Stimulated activated CD4-positive, alpha-beta T cell treated with anti-CD3 and anti-CD28 coated beads, Interleukin-12 subunit alpha, Interleukin-12 subunit beta, amount 100 ng/mL, for 4 hours (primary cell): Measurements from ENCODE around the gene PKNOX2.

Source experiments
- DNase-seq: peaks from one replicate; pipeline ENCODE4 v3.0.0-alpha.2; 2020

Gene PKNOX2, protein sequence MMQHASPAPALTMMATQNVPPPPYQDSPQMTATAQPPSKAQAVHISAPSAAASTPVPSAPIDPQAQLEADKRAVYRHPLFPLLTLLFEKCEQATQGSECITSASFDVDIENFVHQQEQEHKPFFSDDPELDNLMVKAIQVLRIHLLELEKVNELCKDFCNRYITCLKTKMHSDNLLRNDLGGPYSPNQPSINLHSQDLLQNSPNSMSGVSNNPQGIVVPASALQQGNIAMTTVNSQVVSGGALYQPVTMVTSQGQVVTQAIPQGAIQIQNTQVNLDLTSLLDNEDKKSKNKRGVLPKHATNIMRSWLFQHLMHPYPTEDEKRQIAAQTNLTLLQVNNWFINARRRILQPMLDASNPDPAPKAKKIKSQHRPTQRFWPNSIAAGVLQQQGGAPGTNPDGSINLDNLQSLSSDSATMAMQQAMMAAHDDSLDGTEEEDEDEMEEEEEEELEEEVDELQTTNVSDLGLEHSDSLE

DNA sequence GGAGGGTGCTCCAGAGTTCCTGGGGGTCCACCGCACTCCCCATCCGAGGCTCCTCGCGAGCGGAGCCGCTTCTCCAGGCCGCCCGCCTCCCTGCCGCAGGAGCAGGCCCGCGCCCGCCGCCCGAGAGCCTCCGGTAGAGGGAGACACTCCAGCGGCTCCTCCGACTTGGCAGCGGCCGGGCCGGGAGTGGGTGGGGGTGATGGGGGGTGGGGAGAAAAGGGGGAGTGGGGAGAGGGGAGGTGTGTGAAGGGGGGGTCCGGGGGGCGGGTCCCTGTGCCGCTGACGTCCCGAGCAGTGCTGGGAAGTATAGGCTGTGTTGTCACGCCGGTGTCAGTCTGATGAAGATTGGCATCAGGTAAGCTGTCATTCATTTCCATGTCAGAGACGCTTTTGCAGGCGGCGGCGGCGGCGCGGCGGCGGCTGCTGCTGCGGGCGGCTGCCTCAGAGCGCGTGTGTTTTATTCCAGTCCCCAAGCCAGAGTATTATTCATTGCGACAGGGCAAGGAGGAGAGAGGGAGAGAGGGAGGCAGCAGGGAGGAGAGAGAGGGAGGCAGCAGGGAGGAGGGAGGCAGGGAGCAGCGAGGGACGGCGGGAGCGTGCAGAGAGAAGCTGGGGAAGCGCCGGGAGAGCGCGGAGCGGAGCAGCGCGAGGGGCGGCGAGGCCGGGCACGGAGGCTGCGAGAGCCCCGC, at the start of gene PKNOX2:
Gene PKNOX2, plus strand, starts transcription at position 330 of the 689 bp plus-strand sequence. CDS start 186,555 bp downstream, outside the sequence.
- peak; percentile 78 for DNase-seq

DNA sequence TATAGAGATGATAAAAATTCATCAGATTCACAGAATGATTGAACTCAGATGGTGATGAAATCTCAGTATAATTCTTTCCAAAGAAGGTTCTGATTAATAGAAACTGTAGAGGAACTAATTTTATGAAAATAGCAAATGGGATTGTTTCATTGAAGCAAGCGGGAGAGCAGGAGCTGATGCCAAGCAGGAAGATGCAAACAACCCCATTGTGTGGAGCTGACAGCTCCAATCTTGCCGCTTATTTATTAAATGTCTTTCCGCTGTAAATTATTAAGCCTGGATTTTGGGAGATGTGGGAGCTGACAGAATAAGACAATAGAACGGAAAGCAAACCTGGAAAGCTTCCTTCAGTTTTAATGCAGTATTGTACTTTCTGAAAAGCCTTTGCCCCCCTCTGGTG, 47.1 kb upstream of the PKNOX2 start:
- no peak for DNase-seq

GRCh38 chr11:125123194-125123946, 41.2 kb upstream of the PKNOX2 start:
- no peak for DNase-seq

DNA sequence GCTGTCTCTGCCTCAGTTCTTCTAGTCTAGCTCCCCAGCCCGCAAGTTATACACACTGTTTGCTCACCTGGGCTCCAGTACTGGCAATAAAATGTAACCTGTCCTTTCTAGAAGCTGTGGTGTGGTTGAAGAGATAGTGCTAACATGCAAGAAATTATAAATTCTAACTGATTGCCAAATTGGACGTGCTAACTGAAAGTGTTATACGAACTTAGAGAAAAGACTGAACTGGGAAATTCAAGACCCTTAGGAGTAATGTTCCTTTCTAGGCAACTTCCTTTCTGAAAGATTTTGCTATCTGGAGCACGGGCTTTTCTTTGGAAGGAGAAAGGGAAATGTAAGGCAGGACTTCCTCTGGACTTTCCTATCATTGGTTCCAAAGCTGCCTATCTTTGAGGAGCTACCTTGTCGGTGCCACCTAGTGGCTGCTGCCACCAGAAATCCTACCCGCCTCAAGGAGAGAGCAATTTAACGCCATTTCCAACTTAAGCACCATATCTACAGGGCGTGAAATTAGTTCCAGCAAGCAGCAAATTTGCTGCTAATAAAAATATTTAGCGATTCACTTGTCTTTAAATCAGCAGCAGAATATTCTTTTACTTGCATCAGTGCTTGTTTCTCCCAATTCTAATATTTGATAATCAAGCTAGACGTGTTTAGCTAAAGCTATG, 40.5 kb upstream of the PKNOX2 start:
- DNase-seq, result peak; percentile 10

DNA sequence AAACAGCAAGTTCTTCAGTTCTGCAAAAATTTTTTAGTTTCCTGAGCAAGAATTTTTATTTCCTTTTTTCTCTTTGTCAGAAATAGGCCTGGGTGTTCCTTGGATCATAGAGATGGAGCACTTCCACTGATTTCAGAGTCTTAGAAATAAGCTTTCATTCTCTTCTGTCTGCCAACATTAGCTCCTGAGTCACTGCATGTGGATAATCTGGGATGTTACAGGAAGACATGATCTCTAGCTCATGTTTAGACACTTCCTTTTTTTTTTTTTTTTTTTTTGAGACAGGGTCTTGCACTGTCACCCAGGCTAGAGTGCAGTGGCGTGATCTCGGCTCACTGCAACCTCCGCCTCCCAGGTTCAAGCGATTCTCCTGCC, 39.9 kb upstream of the PKNOX2 start:
- no peak for DNase-seq

DNA sequence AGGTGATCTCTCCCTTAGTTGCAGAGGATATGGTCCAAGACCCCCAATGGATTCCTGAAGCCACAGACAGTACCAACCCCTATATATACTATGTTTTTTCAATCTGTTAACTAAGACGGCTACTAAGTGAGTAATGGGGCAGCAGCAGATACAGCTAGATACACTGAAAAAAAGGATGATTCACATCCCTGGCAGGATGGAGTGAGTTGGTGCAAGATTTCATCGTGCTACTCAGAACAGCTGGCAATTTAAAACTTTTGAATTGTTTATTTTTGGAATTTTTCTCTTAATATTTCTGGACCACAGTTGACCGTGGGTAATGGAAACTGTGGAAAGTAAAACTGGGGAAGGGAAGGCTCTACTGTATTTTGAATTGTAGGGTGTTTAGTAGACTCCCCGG, 36.1 kb upstream of the PKNOX2 start:
- DNase-seq, result no peak

GRCh38 chr11:125129316-125129993, 35.1 kb upstream of the PKNOX2 start:
- DNase-seq, result no peak

DNA sequence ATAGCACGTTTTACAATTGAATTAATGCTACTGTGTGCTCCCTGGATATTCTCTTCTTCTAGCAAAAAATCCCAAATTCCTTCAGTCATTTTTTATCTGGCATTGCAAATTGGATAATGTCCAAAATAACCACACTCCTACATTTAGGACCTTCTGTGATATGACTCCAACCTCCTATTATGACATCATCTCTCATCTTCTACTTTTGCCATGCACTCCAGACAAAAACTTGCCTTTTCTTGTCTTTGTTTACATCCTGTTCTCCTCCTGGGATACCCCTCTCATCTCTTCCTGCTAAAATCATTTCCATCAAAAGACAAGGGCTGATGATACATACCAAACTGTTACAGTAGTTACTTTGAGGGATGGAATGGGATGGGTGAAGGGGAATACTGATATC, 32.5 kb upstream of the PKNOX2 start:
- DNase-seq, result no peak

- no peak for DNase-seq
Measured at GRCh38 chr11:125132596-125132995, 32.0 kb upstream of the PKNOX2 start.

- DNase-seq, result no peak
Measured at GRCh38 chr11:125136001-125136400, 28.6 kb upstream of the PKNOX2 start.

DNA sequence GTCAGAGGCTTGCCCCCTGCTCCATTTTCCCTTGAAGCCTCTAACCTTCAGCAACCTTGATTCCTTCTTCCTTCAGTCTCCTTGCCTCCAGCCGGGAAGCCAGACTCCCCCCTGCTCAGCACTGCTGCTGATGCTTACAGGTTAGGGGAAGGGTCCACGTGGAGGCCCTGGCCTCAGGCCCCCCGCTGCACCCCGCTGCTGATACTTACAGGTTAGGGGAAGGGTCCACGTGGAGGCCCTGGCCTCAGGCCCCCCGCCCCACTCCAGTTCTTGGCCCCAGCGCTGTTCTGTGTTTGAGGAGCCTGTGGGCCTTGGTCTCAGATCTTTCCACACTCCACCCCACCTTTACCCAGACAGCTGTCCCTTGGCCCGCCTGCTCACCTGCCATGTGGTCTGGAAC, 25.6 kb upstream of the PKNOX2 start:
- no peak for DNase-seq

DNA sequence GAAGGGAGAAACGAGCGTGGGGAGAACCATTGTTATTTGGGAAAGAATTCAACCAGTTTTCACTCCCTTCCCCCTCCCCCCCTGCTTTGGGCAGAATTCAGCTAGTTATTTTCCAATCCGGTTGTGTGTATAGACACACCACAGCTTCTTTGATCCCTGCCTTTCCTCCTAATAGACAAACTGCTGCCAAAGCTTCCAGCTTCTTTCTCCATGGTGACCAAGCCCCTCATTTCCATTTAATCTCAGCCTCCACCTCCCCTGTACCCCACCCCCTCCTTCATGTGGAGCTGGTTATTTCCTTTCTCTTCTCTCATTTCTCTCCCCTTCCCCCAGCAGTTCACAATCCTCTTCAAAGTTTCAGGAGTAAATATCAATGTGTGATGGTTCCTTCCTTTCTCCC, 24.8 kb upstream of the PKNOX2 start:
- DNase-seq, result no peak

DNA sequence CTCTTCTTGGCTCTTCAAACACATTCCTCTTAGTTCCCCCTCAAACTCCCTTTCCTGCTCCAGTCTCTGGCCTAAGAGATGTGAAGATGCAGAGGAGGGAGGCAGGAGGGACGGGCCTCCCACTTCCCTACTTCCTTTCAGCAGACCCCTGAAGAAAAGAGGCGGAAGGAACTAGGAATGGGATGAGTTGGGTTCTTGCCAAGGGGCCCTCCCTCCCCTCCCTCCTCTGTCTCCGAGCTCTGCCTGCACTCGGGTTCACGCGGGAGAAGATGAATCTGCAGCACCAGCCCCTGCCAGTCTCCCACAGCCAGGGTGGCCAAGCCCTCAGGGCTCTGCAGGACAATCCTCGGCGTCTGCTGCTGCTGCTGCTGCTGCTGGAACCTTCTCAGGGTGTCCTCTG, 24.3 kb upstream of the PKNOX2 start:
- no peak for DNase-seq

GRCh38 chr11:125141178-125141577, 23.4 kb upstream of the PKNOX2 start:
- no peak for DNase-seq

- peak; percentile 63 for DNase-seq
Measured at GRCh38 chr11:125141686-125142535, 22.6 kb upstream of the PKNOX2 start.

DNA sequence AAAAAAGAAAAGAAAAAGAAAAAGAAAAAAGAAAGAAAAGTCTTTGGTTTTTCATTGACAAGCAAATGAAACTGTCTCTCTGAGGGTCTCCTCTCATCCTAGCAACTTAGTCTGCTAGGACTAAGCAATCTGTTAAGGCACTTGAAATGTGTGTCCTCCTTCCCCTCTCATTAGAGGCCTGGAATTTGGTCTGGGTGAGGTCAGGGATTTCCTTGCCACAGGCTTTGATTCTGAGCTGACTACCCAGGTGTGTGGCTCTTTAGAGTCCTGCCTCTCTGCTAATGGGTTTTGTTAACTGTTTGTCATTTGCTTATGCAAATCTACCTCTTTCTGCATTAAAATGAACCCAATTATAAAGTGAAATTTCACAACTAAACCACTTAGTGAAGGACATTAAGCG, 18.3 kb upstream of the PKNOX2 start:
- no peak for DNase-seq

DNA sequence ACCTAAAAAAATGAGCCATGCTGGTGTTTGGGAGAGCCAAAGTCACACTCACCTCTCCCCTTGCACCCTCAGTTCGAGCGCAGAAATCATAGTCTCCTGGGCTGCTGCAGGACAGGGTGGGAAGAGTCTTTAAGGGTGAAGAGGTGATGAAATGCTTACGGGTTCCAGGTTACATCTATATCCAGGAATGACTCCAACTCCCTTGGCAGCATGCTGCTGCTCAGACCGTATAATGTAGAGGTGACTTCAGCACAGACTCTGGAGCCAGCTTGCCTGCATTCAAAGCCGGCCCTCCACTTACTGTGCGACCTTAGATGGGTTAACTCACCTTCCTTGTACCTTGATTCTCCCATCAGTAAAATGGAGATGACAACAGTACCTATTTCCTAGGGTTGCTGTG, 17.3 kb upstream of the PKNOX2 start:
- no peak for DNase-seq

DNA sequence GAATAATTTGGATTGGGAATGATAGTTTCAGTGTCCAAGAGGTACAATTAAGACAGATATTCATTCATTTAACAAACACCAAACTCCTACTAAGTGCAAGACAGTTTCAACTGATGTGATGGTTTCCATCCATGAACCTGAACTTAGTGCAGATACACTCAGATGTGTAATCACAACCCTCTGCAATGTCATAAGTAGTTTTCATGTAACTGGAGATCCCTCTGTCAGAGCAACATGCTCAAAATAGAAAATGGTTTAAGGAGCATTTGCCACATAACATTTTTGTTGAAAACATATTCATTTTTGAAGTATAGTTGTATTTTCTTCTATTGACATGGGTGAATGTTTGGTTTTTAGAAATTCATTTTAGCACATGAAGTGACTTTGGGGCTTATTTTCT, 16.5 kb upstream of the PKNOX2 start:
- no peak for DNase-seq

GRCh38 chr11:125148743-125149142, 15.8 kb upstream of the PKNOX2 start:
- no peak for DNase-seq

- no peak for DNase-seq
Measured at GRCh38 chr11:125153837-125154236, 10.7 kb upstream of the PKNOX2 start.

DNA sequence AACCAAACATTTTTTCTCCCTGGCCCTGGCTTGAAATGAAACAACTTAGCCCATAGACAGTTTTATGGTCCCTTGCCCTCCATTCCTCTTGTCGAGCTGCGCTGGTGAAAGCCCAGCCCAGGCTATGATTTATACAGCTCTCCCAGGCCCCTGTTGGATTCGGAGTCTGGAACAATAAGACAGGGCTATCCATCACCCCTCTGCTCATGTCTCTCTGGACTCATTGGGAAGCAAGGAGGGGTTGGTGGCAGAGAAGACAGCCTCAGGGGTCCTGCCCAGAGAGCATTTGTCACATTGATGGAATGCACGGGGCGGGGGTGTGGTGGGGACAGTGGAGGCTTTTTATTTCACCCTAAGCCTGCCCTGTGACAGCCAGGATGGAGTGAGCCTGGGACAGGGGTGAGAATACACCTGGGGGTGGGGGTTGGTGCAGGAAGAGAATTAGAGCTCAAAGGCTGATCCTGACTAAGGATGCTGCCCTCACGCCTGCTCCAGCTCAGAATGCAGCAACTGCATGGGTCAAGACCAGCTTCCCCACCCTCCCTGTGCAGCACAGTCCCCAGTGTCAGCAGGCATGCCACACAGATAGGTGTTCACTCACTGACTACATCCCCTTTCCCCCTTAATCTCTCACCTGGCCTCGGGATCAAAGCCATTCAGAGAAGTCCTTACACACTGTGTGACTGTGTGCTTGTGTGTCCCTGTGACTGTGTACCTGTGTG, 10.0 kb upstream of the PKNOX2 start:
- DNase-seq, result no peak
